ENCODE measurements around the gene CRAT.

CRAT gene

GRCh38 chr9:129071526-129072126, 39.0 kb downstream of the CRAT start:
- Histone ChIP-seq H3K79me2 (ENCODE audit: control insufficient read depth, insufficient read depth, low read length, unreplicated experiment) (no peaks in the 10 kb centered on the region), H3K36me3 (ENCODE audit: insufficient read depth, low read length) (no peaks in the 10 kb centered on the region), H3K4me1 (ENCODE audit: control insufficient read depth, insufficient read depth, low read length, unreplicated experiment) (no peaks in the 10 kb centered on the region), H3K4me3 (ENCODE audit: low read depth, low read length) (no peak overlapping the region), H2AFZ (ENCODE audit: low read length, unreplicated experiment) (no peak overlapping the region), H3K27me3 (ENCODE audit: insufficient read depth, low read length) (no peaks in the 10 kb centered on the region), H3K27ac (ENCODE audit: low read depth, low read length) (no peak overlapping the region)

- H3K36me3 ChIP-seq (ENCODE audit: insufficient read depth, low read length): no peaks in the 10 kb centered on the region
- no peak overlapping the region for H3K4me3 ChIP-seq (ENCODE audit: low read depth, low read length)
- no peak overlapping the region for H2AFZ ChIP-seq (ENCODE audit: low read length, unreplicated experiment)
- no peaks in the 10 kb centered on the region for H3K4me1 ChIP-seq (ENCODE audit: control insufficient read depth, insufficient read depth, low read length, unreplicated experiment)
- H3K27ac ChIP-seq (ENCODE audit: low read depth, low read length): no peak overlapping the region
- H3K79me2 ChIP-seq (ENCODE audit: control insufficient read depth, insufficient read depth, low read length, unreplicated experiment): no peaks in the 10 kb centered on the region
- no peaks in the 10 kb centered on the region for H3K27me3 ChIP-seq (ENCODE audit: insufficient read depth, low read length)
These were observed 39.7 kb downstream of the CRAT start for GRCh38 chr9:129070696-129071525.

GRCh38 chr9:129069862-129070641, 40.5 kb downstream of the CRAT start:
- Histone ChIP-seq H3K79me2 (ENCODE audit: control insufficient read depth, insufficient read depth, low read length, unreplicated experiment) (no peaks in the 10 kb centered on the region), H3K27ac (ENCODE audit: low read depth, low read length) (no peak overlapping the region), H3K4me3 (ENCODE audit: low read depth, low read length) (no peak overlapping the region), H3K27me3 (ENCODE audit: insufficient read depth, low read length) (no peaks in the 10 kb centered on the region), H3K36me3 (ENCODE audit: insufficient read depth, low read length) (0 out of 2 replicates have a peak, but pooled peaks cover 2% of the 10 kb centered on the region), H2AFZ (ENCODE audit: low read length, unreplicated experiment) (no peak overlapping the region), H3K4me1 (ENCODE audit: control insufficient read depth, insufficient read depth, low read length, unreplicated experiment) (no peaks in the 10 kb centered on the region)

GRCh38 chr9:129068990-129069861, 41.4 kb downstream of the CRAT start:
- no peaks in the 10 kb centered on the region for H3K27me3 ChIP-seq (ENCODE audit: insufficient read depth, low read length)
- no peaks in the 10 kb centered on the region for H3K79me2 ChIP-seq (ENCODE audit: control insufficient read depth, insufficient read depth, low read length, unreplicated experiment)
- H3K27ac ChIP-seq (ENCODE audit: low read depth, low read length): no peak overlapping the region
- 0 out of 2 replicates have a peak, but pooled peaks cover 2% of the 10 kb centered on the region for H3K36me3 ChIP-seq (ENCODE audit: insufficient read depth, low read length)
- H2AFZ ChIP-seq (ENCODE audit: low read length, unreplicated experiment): no peak overlapping the region
- H3K4me3 ChIP-seq (ENCODE audit: low read depth, low read length): no peak overlapping the region
- no peaks in the 10 kb centered on the region for H3K4me1 ChIP-seq (ENCODE audit: control insufficient read depth, insufficient read depth, low read length, unreplicated experiment)

- no peak overlapping the region for H3K27ac ChIP-seq (ENCODE audit: low read depth, low read length)
- 0 out of 2 replicates have a peak, but pooled peaks cover 2% of the 10 kb centered on the region for H3K36me3 ChIP-seq (ENCODE audit: insufficient read depth, low read length)
- H3K4me1 ChIP-seq (ENCODE audit: control insufficient read depth, insufficient read depth, low read length, unreplicated experiment): no peaks in the 10 kb centered on the region
- H2AFZ ChIP-seq (ENCODE audit: low read length, unreplicated experiment): no peak overlapping the region
- no peak overlapping the region for H3K4me3 ChIP-seq (ENCODE audit: low read depth, low read length)
- no peaks in the 10 kb centered on the region for H3K27me3 ChIP-seq (ENCODE audit: insufficient read depth, low read length)
- no peaks in the 10 kb centered on the region for H3K79me2 ChIP-seq (ENCODE audit: control insufficient read depth, insufficient read depth, low read length, unreplicated experiment)
These were observed 42.5 kb downstream of the CRAT start for GRCh38 chr9:129068110-129068509.

GRCh38 chr9:129064499-129064908, 46.1 kb downstream of the CRAT start:
- no peaks in the 10 kb centered on the region for H3K27me3 ChIP-seq (ENCODE audit: insufficient read depth, low read length)
- peaks cover 5% of the 10 kb centered on the region for H3K4me1 ChIP-seq (ENCODE audit: control insufficient read depth, insufficient read depth, low read length, unreplicated experiment)
- 0 out of 2 replicates have a peak, but pooled peaks cover 7% of the 10 kb centered on the region for H3K36me3 ChIP-seq (ENCODE audit: insufficient read depth, low read length)
- H3K4me3 ChIP-seq (ENCODE audit: low read depth, low read length): no peak overlapping the region
- H3K27ac ChIP-seq (ENCODE audit: low read depth, low read length): no peak overlapping the region
- no peaks in the 10 kb centered on the region for H3K79me2 ChIP-seq (ENCODE audit: control insufficient read depth, insufficient read depth, low read length, unreplicated experiment)
- no peak overlapping the region for H2AFZ ChIP-seq (ENCODE audit: low read length, unreplicated experiment)

GRCh38 chr9:129063061-129063460, 47.5 kb downstream of the CRAT start:
- no peak overlapping the region for H3K27ac ChIP-seq (ENCODE audit: low read depth, low read length)
- no peaks in the 10 kb centered on the region for H3K79me2 ChIP-seq (ENCODE audit: control insufficient read depth, insufficient read depth, low read length, unreplicated experiment)
- 0 out of 2 replicates have a peak, but pooled peaks cover 7% of the 10 kb centered on the region for H3K36me3 ChIP-seq (ENCODE audit: insufficient read depth, low read length)
- peaks cover 18% of the 10 kb centered on the region for H3K4me1 ChIP-seq (ENCODE audit: control insufficient read depth, insufficient read depth, low read length, unreplicated experiment)
- H3K4me3 ChIP-seq (ENCODE audit: low read depth, low read length): no peak overlapping the region
- H2AFZ ChIP-seq (ENCODE audit: low read length, unreplicated experiment): no peak overlapping the region
- no peaks in the 10 kb centered on the region for H3K27me3 ChIP-seq (ENCODE audit: insufficient read depth, low read length)

GRCh38 chr9:129060991-129061390, 49.6 kb downstream of the CRAT start:
- peaks cover 20% of the 10 kb centered on the region for H3K4me1 ChIP-seq (ENCODE audit: control insufficient read depth, insufficient read depth, low read length, unreplicated experiment)
- no peak overlapping the region for H3K4me3 ChIP-seq (ENCODE audit: low read depth, low read length)
- no peak overlapping the region for H2AFZ ChIP-seq (ENCODE audit: low read length, unreplicated experiment)
- H3K27ac ChIP-seq (ENCODE audit: low read depth, low read length): no peak overlapping the region
- H3K79me2 ChIP-seq (ENCODE audit: control insufficient read depth, insufficient read depth, low read length, unreplicated experiment): no peaks in the 10 kb centered on the region
- H3K27me3 ChIP-seq (ENCODE audit: insufficient read depth, low read length): no peaks in the 10 kb centered on the region
- 0 out of 2 replicates have a peak, but pooled peaks cover 7% of the 10 kb centered on the region for H3K36me3 ChIP-seq (ENCODE audit: insufficient read depth, low read length)

- Histone ChIP-seq H3K27me3 (ENCODE audit: insufficient read depth, low read length) (no peaks in the 10 kb centered on the region), H3K4me1 (ENCODE audit: control insufficient read depth, insufficient read depth, low read length, unreplicated experiment) (peaks cover 20% of the 10 kb centered on the region), H3K4me3 (ENCODE audit: low read depth, low read length) (no peak overlapping the region), H3K79me2 (ENCODE audit: control insufficient read depth, insufficient read depth, low read length, unreplicated experiment) (no peaks in the 10 kb centered on the region), H2AFZ (ENCODE audit: low read length, unreplicated experiment) (no peak overlapping the region), H3K27ac (ENCODE audit: low read depth, low read length) (no peak overlapping the region), H3K36me3 (ENCODE audit: insufficient read depth, low read length) (0 out of 2 replicates have a peak, but pooled peaks cover 4% of the 10 kb centered on the region)
These were observed 50.5 kb downstream of the CRAT start for GRCh38 chr9:129059796-129060785.
